Measurements from ENCODE around the gene GTF2H4.

DNA sequence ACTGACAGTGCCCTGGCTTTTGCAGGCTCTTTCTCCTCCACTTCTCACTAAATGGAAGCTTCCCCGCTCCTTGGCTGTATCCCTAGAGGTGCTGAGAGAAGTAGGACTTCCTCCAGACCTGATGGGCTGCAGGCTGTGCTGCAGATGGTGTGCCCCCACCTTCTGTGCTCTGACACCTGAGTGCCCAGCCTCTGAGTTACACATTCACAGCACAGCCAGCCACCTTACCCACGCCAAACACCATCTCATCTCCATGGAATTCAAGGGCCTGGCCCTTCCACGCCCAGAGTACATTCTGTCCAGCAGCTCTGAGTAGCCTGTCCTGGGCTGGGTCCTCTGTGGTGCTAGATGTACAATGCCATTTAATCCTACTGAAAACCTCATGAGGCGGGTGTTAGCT lies 18.6 kb downstream of the GTF2H4 start:
- TF ChIP-seq, protein P1, sequence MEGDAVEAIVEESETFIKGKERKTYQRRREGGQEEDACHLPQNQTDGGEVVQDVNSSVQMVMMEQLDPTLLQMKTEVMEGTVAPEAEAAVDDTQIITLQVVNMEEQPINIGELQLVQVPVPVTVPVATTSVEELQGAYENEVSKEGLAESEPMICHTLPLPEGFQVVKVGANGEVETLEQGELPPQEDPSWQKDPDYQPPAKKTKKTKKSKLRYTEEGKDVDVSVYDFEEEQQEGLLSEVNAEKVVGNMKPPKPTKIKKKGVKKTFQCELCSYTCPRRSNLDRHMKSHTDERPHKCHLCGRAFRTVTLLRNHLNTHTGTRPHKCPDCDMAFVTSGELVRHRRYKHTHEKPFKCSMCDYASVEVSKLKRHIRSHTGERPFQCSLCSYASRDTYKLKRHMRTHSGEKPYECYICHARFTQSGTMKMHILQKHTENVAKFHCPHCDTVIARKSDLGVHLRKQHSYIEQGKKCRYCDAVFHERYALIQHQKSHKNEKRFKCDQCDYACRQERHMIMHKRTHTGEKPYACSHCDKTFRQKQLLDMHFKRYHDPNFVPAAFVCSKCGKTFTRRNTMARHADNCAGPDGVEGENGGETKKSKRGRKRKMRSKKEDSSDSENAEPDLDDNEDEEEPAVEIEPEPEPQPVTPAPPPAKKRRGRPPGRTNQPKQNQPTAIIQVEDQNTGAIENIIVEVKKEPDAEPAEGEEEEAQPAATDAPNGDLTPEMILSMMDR (conservative IDR thresholded peaks at IDR 0.05; ENCODE audit: low read depth, low read length) = no peak
- TF ChIP-seq EZH2 (IDR thresholded peaks at IDR 0.05; ENCODE audit: borderline replicate concordance, low read depth, low read length, poor library complexity, severe bottlenecking) = no peak
